Neuronal stem cell (in vitro differentiated cells): ENCODE results near the gene MIPEP.
A peak's percentile ranks its signal among the peaks of the same experiment; 100 is the strongest.

Source experiments
- DNase-seq: peaks from one replicate; pipeline ENCODE4 v3.0.0-alpha.2; 2013; ENCODE audit warnings: low spot score
- H2AFZ ChIP-seq: one replicate; pipeline ENCODE4 v1.6.1; 2013; ENCODE audit warnings: mild to moderate bottlenecking, low read length, inconsistent platforms
- H2AK5ac ChIP-seq: 2 replicates; pipeline ENCODE4 v1.6.1; 2013; ENCODE audit warnings: low read depth, mild to moderate bottlenecking, inconsistent platforms, low read length, moderate library complexity, mixed read lengths
- H2BK120ac ChIP-seq: 2 replicates; pipeline ENCODE4 v1.6.1; 2013; ENCODE audit warnings: low read depth, mild to moderate bottlenecking, inconsistent platforms, low read length, moderate library complexity, mixed read lengths
- H2BK12ac ChIP-seq: one replicate; pipeline ENCODE4 v1.6.1; 2013; ENCODE audit warnings: low read length, inconsistent platforms
- H2BK15ac ChIP-seq: 2 replicates; pipeline ENCODE4 v1.6.1; 2013; ENCODE audit warnings: mild to moderate bottlenecking, low read length, inconsistent platforms, mixed read lengths
- H2BK5ac ChIP-seq: one replicate; pipeline ENCODE4 v1.6.1; 2013; ENCODE audit warnings: inconsistent platforms, mild to moderate bottlenecking, low read length, moderate library complexity
- H3K14ac ChIP-seq: one replicate; pipeline ENCODE4 v1.6.1; 2013; ENCODE audit warnings: low read length, inconsistent platforms
- H3K18ac ChIP-seq: 2 replicates; pipeline ENCODE4 v1.6.1; 2013; ENCODE audit warnings: low read length, inconsistent platforms
- H3K23ac ChIP-seq: 2 replicates; pipeline ENCODE4 v1.6.1; 2013; ENCODE audit warnings: low read depth, mild to moderate bottlenecking, mixed read lengths, low read length, inconsistent platforms; ENCODE audit not compliant: poor library complexity
- H3K27ac ChIP-seq: replicated peaks from 3 replicates; pipeline ENCODE4 v1.5.1; 2013; ENCODE audit warnings: low read length, inconsistent platforms
- H3K27me3 ChIP-seq, 3 experiments: 2 replicates each; pipeline ENCODE4 v1.6.1; 2013; ENCODE audit warnings: low read length in 3 of 3, mild to moderate bottlenecking in 2 of 3, inconsistent platforms in 1 of 3, low read depth in 1 of 3, mixed read lengths in 1 of 3, moderate library complexity in 1 of 3; ENCODE audit not compliant: control insufficient read depth in 3 of 3, insufficient read depth in 3 of 3
- H3K36me3 ChIP-seq, 2 donors: replicated peaks in 1 of 2; 2 replicates each; pipeline ENCODE4 v1.6.1; 2013; ENCODE audit warnings: low read length in 2 of 2; ENCODE audit not compliant: control insufficient read depth in 2 of 2, insufficient read depth in 2 of 2
- H3K4ac ChIP-seq: 2 replicates; pipeline ENCODE4 v1.6.1; 2013; ENCODE audit warnings: inconsistent platforms, mild to moderate bottlenecking, low read length, moderate library complexity
- H3K4me1 ChIP-seq, 2 donors: 1 replicate in 1 of 2; 2 replicates in 1 of 2; pipeline ENCODE4 v1.6.1; 2013; ENCODE audit warnings: low read length in 2 of 2, low read depth in 1 of 2; ENCODE audit not compliant: control insufficient read depth in 2 of 2, insufficient read depth in 1 of 2
- H3K4me2 ChIP-seq: one replicate; pipeline ENCODE4 v1.6.1; 2013; ENCODE audit warnings: mild to moderate bottlenecking, low read length, inconsistent platforms; ENCODE audit not compliant: insufficient read depth, poor library complexity, severe bottlenecking
- H3K4me3 ChIP-seq, 2 donors: 2 replicates each; pipeline ENCODE4 v1.5.1; 2013; ENCODE audit warnings: low read length in 2 of 2, mild to moderate bottlenecking in 2 of 2, inconsistent platforms in 1 of 2, moderate library complexity in 1 of 2
- H3K79me1 ChIP-seq: one replicate; pipeline ENCODE4 v1.6.1; 2013; ENCODE audit warnings: low read depth, mild to moderate bottlenecking, inconsistent platforms, low read length, moderate library complexity
- H3K9ac ChIP-seq: one replicate; pipeline ENCODE4 v1.6.1; 2013; ENCODE audit warnings: mild to moderate bottlenecking, low read depth, low read length, inconsistent platforms; ENCODE audit not compliant: poor library complexity
- H3K9me3 ChIP-seq, 2 donors: replicated peaks in 1 of 2; 2 replicates each; pipeline versions ENCODE3 to v1.6.1; 2013; ENCODE audit warnings: low read length in 2 of 2, mild to moderate bottlenecking in 2 of 2, inconsistent platforms in 1 of 2, low read depth in 1 of 2, mixed read lengths in 1 of 2, moderate library complexity in 1 of 2; ENCODE audit not compliant: control insufficient read depth in 2 of 2, insufficient read depth in 1 of 2
- H4K8ac ChIP-seq: one replicate; pipeline ENCODE4 v1.6.1; 2013; ENCODE audit warnings: low read depth, mild to moderate bottlenecking, inconsistent platforms, low read length, moderate library complexity
- H4K91ac ChIP-seq: one replicate; pipeline ENCODE4 v1.6.1; 2013; ENCODE audit warnings: low read length, low read depth, mild to moderate bottlenecking, inconsistent platforms; ENCODE audit not compliant: poor library complexity
- WGBS, 2 donors: extraction: QIAGEN DNeasy Blood & Tissue Kit; methylation state at CpG; one replicate each; pipeline ENCODE4 v1.1.7; 2013; ENCODE audit warnings: missing lambda C conversion rate in 2 of 2, mixed read lengths in 1 of 2; ENCODE audit not compliant: insufficient read length in 2 of 2, insufficient replicate concordance in 1 of 2; ENCODE audit errors: extremely low coverage in 2 of 2; 5-methylcytosine and 5-hydroxymethylcytosine counted together

Gene MIPEP

DNA sequence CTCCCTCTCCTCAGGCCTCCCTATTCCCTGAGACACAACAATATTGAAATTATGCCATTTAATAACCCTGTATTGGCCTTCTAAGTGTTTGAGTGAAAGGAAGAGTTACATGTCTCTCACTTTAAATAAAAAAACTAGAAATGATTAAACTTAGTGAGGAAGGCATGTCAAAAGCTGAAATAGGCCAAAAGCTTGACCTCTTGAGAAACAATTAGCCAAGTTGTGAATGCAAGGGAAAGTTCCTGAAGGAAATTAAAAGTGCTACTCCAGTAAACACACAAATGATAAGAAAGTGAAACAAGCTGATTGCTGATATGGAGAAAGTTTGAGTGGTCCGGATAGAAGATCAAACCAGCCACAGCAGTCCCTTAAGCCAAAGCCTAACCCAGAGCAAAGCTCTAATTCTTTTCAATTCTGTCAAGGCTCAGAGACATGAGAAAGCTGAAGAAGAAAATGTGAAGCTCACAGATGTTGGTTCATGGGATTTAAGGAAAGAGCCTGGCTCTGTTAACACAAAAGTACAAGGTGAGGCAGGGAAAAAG is 191.4 kb downstream of the MIPEP start:
- Histone ChIP-seq H3K79me1 (no peaks in the 10 kb centered on the region), H3K4me1 (peaks cover 0 to 8% of the 10 kb centered on the region in 2 donors)

GRCh38 chr13:23696610-23697009 is 192.6 kb downstream of the MIPEP start:
- no peak for DNase-seq
- Histone ChIP-seq H3K27me3 (no peaks in the 10 kb centered on the region), H2AK5ac (peak overlapping the region; percentile 6), H4K91ac (no peak overlapping the region), H2AFZ (peak overlapping the region; percentile 87), H2BK15ac (no peak overlapping the region), H2BK120ac (no peak overlapping the region), H3K4me2 (no peak overlapping the region), H3K4me3 (no peak overlapping the region), H3K36me3 (no peaks in the 10 kb centered on the region), H3K27ac (no peak overlapping the region), H3K4me1 (peaks cover 0 to 8% of the 10 kb centered on the region in 2 donors), H3K9me3 (no peaks in the 10 kb centered on the region), H3K14ac (no peak overlapping the region), H3K9ac (no peak overlapping the region), H2BK12ac (no peak overlapping the region), H2BK5ac (no peak overlapping the region), H3K18ac (no peak overlapping the region), H3K4ac (no peak overlapping the region), H3K79me1 (no peaks in the 10 kb centered on the region), H3K23ac (no peak overlapping the region), H4K8ac (no peak overlapping the region)
- no CpG with 5 or more reads among the region's 5 CpGs for WGBS, 2 donors

More for the DNA sequence above, 191.4 kb downstream of the MIPEP start:
- no CpG with 5 or more reads among the region's 1 CpG for WGBS, 2 donors
- no peak overlapping the region for H4K8ac ChIP-seq
- H3K18ac ChIP-seq = no peak overlapping the region
- no peaks in the 10 kb centered on the region for H3K27me3 ChIP-seq
- no peak overlapping the region for H2BK5ac ChIP-seq
- no peak overlapping the region for H2AK5ac ChIP-seq
- H2BK120ac ChIP-seq = no peak overlapping the region
- H3K23ac ChIP-seq = no peak overlapping the region
- no peaks in the 10 kb centered on the region for H3K36me3 ChIP-seq
- H3K4ac ChIP-seq = no peak overlapping the region
- H3K9ac ChIP-seq = no peak overlapping the region
- no peak overlapping the region for H3K4me2 ChIP-seq
- no peak overlapping the region for H3K4me3 ChIP-seq
- H2AFZ ChIP-seq = no peak overlapping the region
- no peak overlapping the region for H2BK15ac ChIP-seq
- H3K9me3 ChIP-seq = no peaks in the 10 kb centered on the region
- no peak overlapping the region for H2BK12ac ChIP-seq
- H3K14ac ChIP-seq = no peak overlapping the region
- H3K27ac ChIP-seq = no peak overlapping the region
- no peak for DNase-seq
- no peak overlapping the region for H4K91ac ChIP-seq

DNA sequence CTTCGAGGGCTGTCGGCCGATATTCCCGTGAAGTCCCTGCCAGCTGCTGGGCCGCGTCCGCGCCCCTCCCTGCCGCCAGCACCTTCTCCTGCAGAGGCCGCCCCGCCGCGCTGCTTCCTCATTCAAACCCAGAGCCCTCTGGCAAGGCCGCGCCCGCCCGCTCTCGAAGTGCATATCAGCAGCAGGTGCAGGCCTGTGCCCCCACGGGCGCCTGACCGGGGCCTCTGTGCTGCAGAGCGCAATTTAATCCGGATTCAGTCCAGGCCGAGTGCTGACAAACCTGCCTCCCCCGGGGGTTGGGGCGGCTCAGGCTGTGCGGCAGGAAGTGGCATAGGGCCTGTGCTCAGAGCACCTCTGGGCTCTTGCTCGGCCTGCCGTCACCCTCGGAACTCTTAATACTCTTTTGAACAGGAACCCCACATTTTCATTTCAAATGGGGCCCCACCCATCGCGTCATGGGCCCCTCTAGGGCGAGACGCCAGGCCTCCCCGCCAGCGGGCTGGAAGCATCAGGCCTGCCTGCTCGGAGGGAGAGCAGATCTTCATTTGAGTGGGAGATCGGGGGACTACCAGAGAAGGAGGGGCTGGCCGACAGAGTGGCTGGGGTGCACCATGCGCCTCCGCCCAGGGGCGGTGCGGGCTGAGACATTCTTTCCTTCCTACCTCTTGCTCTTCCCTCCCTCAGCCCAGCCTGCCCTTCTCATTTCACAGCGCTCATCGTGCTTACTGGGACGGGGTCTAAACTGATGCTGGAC is 193.3 kb downstream of the MIPEP start:
- H2BK5ac ChIP-seq = no peak overlapping the region
- peak overlapping the region; percentile 2 for H3K9ac ChIP-seq
- H3K27me3 ChIP-seq = no peaks in the 10 kb centered on the region
- no peak overlapping the region for H3K27ac ChIP-seq
- DNase-seq = no peak
- no peaks in the 10 kb centered on the region for H3K9me3 ChIP-seq
- H3K4me3 ChIP-seq = no peak overlapping the region
- H3K79me1 ChIP-seq = no peaks in the 10 kb centered on the region
- no peak overlapping the region for H4K91ac ChIP-seq
- no peak overlapping the region for H3K4ac ChIP-seq
- H2BK12ac ChIP-seq = no peak overlapping the region
- no CpG with 5 or more reads among the region's 46 CpGs for WGBS, 2 donors
- no peak overlapping the region for H3K14ac ChIP-seq
- H3K4me2 ChIP-seq = no peak overlapping the region
- H2AK5ac ChIP-seq = peak overlapping the region; percentile 86
- peaks cover 0 to 8% of the 10 kb centered on the region in 2 donors for H3K4me1 ChIP-seq
- no peak overlapping the region for H4K8ac ChIP-seq
- peak overlapping the region; percentile 87 for H2AFZ ChIP-seq
- peak overlapping the region; percentile 20 for H2BK15ac ChIP-seq
- peak overlapping the region; percentile 93 for H2BK120ac ChIP-seq
- peak overlapping the region; percentile 10 for H3K23ac ChIP-seq
- H3K18ac ChIP-seq = peak overlapping the region; percentile 77
- H3K36me3 ChIP-seq = no peaks in the 10 kb centered on the region

DNA sequence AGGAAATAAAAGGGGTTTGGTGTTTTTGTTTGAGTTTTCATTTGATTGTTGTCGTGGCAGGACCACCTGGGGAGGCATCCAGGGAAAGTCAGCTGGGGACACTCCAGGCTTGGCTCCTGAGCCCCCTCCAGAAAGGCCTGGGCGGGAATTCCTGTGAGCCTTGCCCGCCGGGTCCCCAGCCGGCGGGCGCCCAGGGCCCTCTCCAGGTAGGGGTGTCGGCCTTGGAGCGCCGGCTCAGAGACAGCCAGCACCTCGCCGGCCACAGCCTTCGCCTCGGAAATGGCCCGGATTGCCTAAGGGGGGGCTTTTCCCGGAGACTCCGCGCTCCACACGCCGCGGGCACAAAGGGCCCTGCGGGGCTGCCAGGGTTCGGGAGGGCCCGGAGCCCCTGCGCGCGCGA is 194.0 kb downstream of the MIPEP start:
- Histone ChIP-seq H2BK12ac (no peak overlapping the region), H3K14ac (no peak overlapping the region), H3K18ac (peak overlapping the region; percentile 76), H2BK15ac (no peak overlapping the region), H4K8ac (no peak overlapping the region), H3K36me3 (no peaks in the 10 kb centered on the region), H3K4me1 (peaks cover 0 to 8% of the 10 kb centered on the region in 2 donors), H2AFZ (no peak overlapping the region), H3K9me3 (no peaks in the 10 kb centered on the region), H2BK5ac (no peak overlapping the region), H3K79me1 (no peaks in the 10 kb centered on the region), H3K4me3 (no peak overlapping the region), H2BK120ac (peak overlapping the region; percentile 93), H3K9ac (no peak overlapping the region), H4K91ac (no peak overlapping the region), H2AK5ac (peak overlapping the region; percentile 86), H3K4me2 (no peak overlapping the region), H3K4ac (no peak overlapping the region), H3K27me3 (no peaks in the 10 kb centered on the region), H3K27ac (no peak overlapping the region), H3K23ac (peak overlapping the region; percentile 10)
- DNase-seq = no peak
- no CpG with 5 or more reads among the region's 28 CpGs for whole genome bisulfite sequencing, 2 donors
